Hepatocyte (in vitro differentiated cells): Measurements from ENCODE around the gene PDIA6.

Source experiments
- CTCF ChIP-seq: fragments of 200-600 bp; sonication (generic); IDR thresholded peaks from 2 replicates; pipeline ENCODE4 v1.5.1; 2016; ENCODE audit warnings: antibody characterized with exemption, mild to moderate bottlenecking; ENCODE audit not compliant: poor library complexity
- EZH2 ChIP-seq: fragments of 200-600 bp; sonication (generic); IDR thresholded peaks from 2 replicates; pipeline ENCODE4 v1.6.1; 2016; ENCODE audit warnings: antibody characterized with exemption, mild to moderate bottlenecking, borderline replicate concordance
- EZH2phosphoT487 ChIP-seq: fragments of 200-600 bp; sonication (generic); IDR thresholded peaks from one replicate; pipeline ENCODE4 v1.6.1; 2018; ENCODE audit warnings: antibody characterized with exemption, mild to moderate bottlenecking, low read depth, moderate library complexity; ENCODE audit not compliant: unreplicated experiment, severe bottlenecking

- TF ChIP-seq CTCF, result no peak
- TF ChIP-seq EZH2, result no peak
- TF ChIP-seq EZH2phosphoT487, result no peak
Observed at GRCh38 chr2:10834068-10834655, 21.6 kb upstream of the PDIA6 start.
